G401.6 (cell line): ENCODE results near the gene APOH.
A peak's percentile ranks its signal among the peaks of the same experiment; 100 is the strongest.

ENCODE experiments used
- FAIRE-seq: peaks from 2 replicates; lab custom pipeline; 2012; peaks lifted over from hg19 to GRCh38; lab: Jason Lieb, UNC

Gene APOH

DNA sequence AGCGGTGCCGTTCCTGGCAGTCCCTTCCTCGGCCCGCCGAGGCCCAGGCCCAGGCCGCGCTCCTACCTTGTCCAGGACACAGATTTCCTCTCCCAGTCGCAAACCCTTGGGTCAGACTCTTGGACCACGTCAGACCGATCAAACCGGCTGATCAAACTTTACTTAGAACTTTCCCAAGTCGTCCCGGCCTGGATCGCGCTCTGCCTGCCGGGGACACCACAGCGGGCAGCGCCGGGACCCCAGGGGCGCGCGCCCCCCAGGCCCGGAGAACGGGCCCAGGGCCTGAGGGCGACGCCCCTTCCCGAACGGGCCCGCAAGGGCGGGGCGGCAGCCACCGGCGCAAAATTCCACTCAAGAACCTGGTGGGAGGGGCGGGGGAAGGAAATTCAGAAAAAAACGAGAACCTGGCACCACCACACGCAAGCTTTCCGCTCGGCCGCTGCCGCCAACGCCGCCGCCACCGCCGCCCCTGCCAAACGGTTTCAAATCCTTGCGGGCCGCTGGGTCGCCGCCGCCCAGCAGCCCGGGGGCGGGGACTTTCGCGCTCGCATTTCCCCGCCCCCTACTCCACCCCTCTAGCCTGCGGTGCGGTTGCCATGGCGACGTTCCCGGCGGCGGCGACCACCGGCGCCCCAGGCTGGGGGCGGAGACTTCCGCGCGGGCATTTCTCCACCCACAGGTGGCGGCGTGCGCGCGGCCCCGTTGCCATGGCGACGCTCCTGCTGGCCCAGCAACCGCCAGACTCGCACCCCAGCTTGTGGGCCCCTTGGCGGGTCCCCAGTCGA, 37.4 kb downstream of the APOH start, which contains the start of gene CEP112:
Gene CEP112, minus strand, starts transcription at position 541 of the 785 bp plus-strand sequence.
- no peak for FAIRE-seq

DNA sequence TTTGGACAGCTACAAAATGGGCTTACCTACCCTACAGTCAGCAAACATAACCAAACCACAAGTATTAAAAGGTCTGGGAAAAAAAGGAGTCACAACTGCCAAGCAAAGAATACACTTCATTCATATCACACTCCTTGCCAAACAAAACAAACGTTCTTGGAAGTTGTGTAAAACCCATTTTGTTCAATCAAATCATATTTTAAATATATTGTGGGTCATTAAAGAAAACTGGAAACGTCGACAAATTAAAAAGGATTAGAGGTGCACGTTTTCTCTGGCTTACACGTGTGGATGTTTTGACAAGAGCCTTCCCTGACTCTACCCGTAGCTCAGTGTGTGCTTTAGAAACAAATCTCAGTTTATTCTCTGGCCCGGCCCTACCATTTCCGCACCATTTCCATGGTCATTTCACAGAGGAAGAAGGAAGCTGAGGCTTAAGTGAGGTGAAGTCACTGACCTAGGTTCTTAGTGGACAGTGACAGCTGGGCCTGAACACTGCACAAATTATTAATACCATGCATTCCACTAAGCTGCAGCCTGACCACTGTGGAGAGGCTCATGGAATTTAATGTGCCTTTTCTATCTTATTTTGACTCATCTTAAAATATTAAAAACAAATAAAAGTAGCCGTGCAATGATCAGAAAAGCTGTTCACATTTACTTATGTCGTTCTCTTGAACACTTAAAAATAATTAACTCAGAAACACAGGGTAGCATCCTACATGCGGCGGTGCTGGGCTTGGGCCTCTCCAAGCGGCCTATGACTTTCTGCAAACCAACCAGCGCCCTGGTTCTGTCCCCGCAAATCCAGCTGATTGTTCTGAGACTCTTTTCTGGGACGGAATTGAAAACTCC, 38.2 kb downstream of the APOH start:
- no peak for FAIRE-seq

DNA sequence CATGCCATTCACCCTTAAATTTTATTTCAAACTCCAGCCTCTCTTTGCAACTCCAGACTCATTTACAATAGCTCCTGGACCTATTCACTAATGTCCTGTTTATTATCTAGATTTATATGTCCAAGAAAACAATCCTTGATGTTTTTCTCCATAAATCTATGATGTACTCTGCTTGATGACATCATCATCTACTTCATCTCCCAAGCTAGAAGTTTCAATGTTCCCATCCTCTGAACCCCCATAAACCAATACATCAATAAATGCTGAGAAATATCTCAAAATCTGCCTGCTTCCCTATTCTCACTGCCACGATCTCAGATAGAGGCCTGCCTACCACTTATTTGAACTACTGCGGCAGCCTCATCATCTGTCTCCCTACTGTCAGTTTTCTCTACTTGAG, 41.5 kb downstream of the APOH start:
- no peak for FAIRE-seq

DNA sequence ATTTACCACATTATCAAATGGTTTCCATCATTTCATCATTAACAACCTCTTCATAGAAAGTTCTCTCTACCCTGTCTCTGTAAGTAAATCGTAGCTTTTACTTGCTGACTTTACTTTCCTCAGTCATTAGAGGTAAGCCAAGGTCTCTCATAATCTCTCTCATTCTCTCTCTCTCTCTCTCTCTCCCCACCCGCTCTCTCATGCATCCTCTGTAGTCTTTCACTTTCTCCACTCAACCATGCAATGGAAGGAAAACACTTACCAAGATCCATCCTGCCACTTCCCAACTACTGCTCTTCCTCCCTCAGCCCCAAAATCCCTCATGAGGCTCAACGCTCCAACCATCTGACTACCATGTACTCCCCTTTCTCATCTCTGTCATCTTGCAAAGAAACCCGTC, 43.4 kb downstream of the APOH start:
- no peak for FAIRE-seq

DNA sequence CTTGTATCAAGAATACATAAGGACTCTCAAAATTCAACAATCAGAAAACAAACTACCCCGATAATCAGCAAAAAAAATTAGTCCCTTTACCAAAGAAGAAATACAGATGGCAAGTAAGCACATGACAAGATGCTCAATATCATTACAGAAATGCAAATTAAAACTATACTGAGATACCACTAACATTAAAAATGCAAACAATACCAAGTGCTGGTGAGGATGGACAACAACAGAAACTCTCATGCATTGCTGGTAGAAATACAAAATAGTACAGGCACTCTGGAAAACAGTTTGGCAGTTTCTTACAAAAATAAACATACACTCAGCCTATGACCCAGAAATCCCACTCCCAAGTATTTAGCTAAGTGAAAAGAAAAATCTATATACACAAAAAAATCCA, 44.8 kb downstream of the APOH start:
- FAIRE-seq, result no peak

DNA sequence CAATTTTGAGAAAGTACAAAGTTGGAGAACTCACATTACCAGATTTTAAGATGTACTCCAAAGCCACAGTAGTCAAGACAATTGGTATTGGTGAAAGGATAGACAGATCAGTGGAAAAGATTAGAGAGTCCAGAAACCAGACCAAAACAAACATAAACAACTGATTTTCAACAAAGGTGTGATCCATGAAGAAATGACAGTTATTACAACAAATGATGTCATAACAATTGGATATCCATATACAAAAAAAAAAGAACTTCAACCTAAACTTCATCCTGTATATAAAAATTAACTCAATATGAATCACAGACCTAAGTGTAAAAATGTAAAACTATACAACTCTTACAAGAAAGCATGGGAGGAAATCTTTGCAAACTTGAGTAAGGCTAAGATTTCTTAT, 45.7 kb downstream of the APOH start:
- FAIRE-seq, result no peak

GRCh38 chr17:66178642-66179041, 50.6 kb downstream of the APOH start:
- FAIRE-seq, result no peak

DNA sequence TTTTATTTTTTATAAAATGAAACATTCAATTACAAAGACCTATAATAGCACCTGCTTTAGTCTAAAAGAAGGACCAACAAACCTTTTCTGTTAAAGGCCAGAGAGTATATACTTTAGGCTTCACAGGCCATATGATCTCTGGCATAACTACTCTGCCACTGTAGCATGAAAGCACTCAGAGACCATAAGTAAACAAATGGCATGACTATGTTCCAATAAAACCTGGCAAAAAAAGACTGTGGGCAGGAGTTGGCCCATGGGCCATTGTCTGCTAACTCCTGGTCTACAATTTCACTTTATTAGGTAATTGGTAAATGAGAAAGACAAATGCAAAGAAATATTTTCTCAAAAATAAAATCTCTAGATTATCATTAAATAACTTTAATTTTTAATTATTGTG, 52.2 kb downstream of the APOH start:
- FAIRE-seq, result peak; percentile 6

- FAIRE-seq, result no peak
These were observed 53.3 kb downstream of the APOH start for GRCh38 chr17:66175892-66176291.

GRCh38 chr17:66172691-66173223, 56.5 kb downstream of the APOH start:
- no peak for FAIRE-seq

- FAIRE-seq, result peak; percentile 3
These were observed 57.1 kb downstream of the APOH start for GRCh38 chr17:66172144-66172543.

DNA sequence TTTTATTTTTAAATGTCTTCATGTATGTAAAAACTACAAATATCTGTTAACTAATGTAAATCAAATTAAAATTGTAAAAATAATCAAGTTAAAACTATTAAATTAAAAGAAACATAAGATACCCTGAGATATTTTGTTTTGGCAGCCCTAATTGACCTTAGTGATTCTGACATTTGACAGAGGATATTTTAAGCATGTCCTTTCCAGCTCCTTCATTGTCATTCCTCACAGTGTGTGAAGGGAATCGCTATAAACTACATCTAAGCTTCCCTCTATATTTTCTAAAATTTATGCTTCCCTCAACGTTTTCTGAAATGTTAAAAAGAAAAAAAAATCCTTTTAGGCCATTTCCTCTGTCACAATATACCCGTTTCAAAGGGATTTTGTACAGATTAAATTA, 57.5 kb downstream of the APOH start:
- peak; percentile 72 for FAIRE-seq

DNA sequence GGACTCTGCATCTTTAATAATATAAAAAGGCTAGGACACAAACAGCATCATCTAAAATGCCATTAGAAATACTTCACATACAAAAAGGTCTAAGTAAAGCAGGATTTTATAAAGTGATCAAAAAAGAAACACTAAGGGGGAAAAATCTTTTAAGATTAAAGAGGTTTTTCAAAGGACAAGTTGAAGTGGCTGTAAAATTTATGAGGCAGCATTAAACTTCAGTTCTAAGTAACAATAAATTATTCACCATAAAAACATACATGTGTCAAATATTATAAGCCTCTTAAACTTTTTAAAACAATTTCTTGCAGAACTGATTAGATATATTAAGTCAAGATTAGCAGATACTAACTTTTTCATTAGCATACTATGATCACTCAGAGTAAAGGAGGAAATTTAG, 58.0 kb downstream of the APOH start:
- FAIRE-seq, result no peak

DNA sequence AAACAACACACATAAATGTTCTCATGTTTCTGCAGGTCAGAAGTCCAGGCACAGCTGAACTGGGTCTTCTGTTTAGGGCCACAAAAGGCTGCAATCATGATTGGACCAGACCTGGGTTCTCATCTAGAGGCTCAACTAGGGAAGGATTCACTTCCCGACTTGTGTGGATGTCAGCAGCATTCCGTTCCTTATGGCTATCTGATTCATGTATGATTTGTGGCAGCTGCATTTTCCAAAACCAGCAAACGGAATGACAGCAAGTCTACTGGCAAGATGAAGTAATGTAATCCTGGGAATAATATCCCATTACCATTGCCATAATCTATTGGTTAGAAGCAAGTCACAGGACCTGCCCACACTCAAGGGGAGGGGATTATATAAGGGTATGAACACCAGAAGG, 59.4 kb downstream of the APOH start:
- FAIRE-seq, result no peak

- FAIRE-seq, result no peak
These were observed 61.9 kb downstream of the APOH start for GRCh38 chr17:66167189-66167815.

GRCh38 chr17:66165537-66166123, 63.6 kb downstream of the APOH start:
- FAIRE-seq, result peak; percentile 98
